Neural cell (in vitro differentiated cells): ENCODE results near the gene ABHD12. TPM values are rescaled to one million over a fixed set of nuclear protein-coding genes. Genes with fewer than 3 reads are reported as not detected.

ENCODE experiments used
- H2AFZ ChIP-seq: fragments of 200-600, 300-800 bp; sonication (generic), shearing (Covaris generic); 2 replicates; pipeline ENCODE4 v1.6.0; 2014; ENCODE audit warnings: low read depth, mild to moderate bottlenecking, antibody characterized with exemption, low read length, moderate library complexity
- H3F3A ChIP-seq: fragments of 200-600 bp; shearing (Covaris generic); 2 replicates; pipeline ENCODE4 v1.6.1; 2016; ENCODE audit warnings: mild to moderate bottlenecking, moderate library complexity, mixed read lengths, antibody characterized with exemption, low read length; ENCODE audit not compliant: insufficient read depth, poor library complexity, severe bottlenecking
- H3K27ac ChIP-seq: fragments of 200-600, 300-800 bp; sonication (generic), shearing (Covaris generic); 2 replicates; pipeline ENCODE4 v1.5.1; 2014; ENCODE audit warnings: mild to moderate bottlenecking, low read length, moderate library complexity
- H3K27me3 ChIP-seq: fragments of 300-800, 200-600 bp; sonication (generic), shearing (Covaris generic); 2 replicates; pipeline ENCODE4 v1.6.0; 2014; ENCODE audit warnings: mild to moderate bottlenecking, low read depth, low read length, moderate library complexity; ENCODE audit not compliant: insufficient read depth
- H3K36me3 ChIP-seq: fragments of 300-800, 200-600 bp; sonication (generic), shearing (Covaris generic); 2 replicates; pipeline ENCODE4 v1.5.1; 2014; ENCODE audit warnings: mild to moderate bottlenecking, antibody characterized with exemption, low read length, moderate library complexity; ENCODE audit not compliant: insufficient read depth
- H3K4me2 ChIP-seq: fragments of 300-800, 200-600 bp; sonication (generic), shearing (Covaris generic); 2 replicates; pipeline ENCODE4 v1.6.0; 2014; ENCODE audit warnings: mild to moderate bottlenecking, low read length
- H3K4me3 ChIP-seq: fragments of 300-800, 200-600 bp; sonication (generic), shearing (Covaris generic); 2 replicates; pipeline ENCODE4 v1.5.1; 2014; ENCODE audit warnings: mild to moderate bottlenecking, low read length, moderate library complexity
- H3K79me2 ChIP-seq: fragments of 200-600 bp; shearing (Covaris generic); replicated peaks from 2 replicates; pipeline ENCODE4 v1.6.0; 2014; ENCODE audit warnings: mild to moderate bottlenecking, low read length, moderate library complexity; ENCODE audit not compliant: insufficient read depth
- H3K9ac ChIP-seq: fragments of 300-800, 200-600 bp; sonication (generic), shearing (Covaris generic); 2 replicates; pipeline ENCODE4 v1.6.1; 2016; ENCODE audit warnings: mild to moderate bottlenecking, low read length, mixed read lengths
- H3K9me2 ChIP-seq: fragments of 200-600 bp; shearing (Covaris generic); 2 replicates; pipeline ENCODE4 v1.6.1; 2016; ENCODE audit warnings: mild to moderate bottlenecking, low read length, mixed read lengths; ENCODE audit not compliant: insufficient read depth
- H3K9me3 ChIP-seq: fragments of 200-600, 300-800 bp; sonication (generic), shearing (Covaris generic); 2 replicates; pipeline ENCODE4 v1.6.1; 2016; ENCODE audit warnings: mild to moderate bottlenecking, mixed run types, low read length, moderate library complexity, mixed read lengths
- H4K20me1 ChIP-seq: fragments of 200-600 bp; shearing (Covaris generic); 2 replicates; pipeline ENCODE4 v1.6.1; 2016; ENCODE audit warnings: mild to moderate bottlenecking, mixed run types; ENCODE audit not compliant: insufficient read depth
- CTCF ChIP-seq: fragments of 450-650 bp; IDR thresholded peaks from 2 replicates; pipeline ENCODE4 v1.5.1; 2014; ENCODE audit warnings: antibody characterized with exemption, mild to moderate bottlenecking, moderate library complexity; ENCODE audit not compliant: poor library complexity, severe bottlenecking
- EP300 ChIP-seq: fragments of 450-650 bp; conservative IDR thresholded peaks from 2 replicates; pipeline ENCODE4 v1.6.1; 2014; ENCODE audit warnings: antibody characterized with exemption, mild to moderate bottlenecking, moderate library complexity; ENCODE audit not compliant: poor library complexity, severe bottlenecking
- EZH2 ChIP-seq: fragments of 200-600, 300-800 bp; shearing (Covaris generic), sonication (generic); IDR thresholded peaks from 2 replicates; pipeline ENCODE4 v1.6.1; 2014; ENCODE audit warnings: antibody characterized with exemption, low read length, borderline replicate concordance, mild to moderate bottlenecking; ENCODE audit not compliant: insufficient read depth, poor library complexity, severe bottlenecking
- MXI1 ChIP-seq: fragments of 450-650 bp; conservative IDR thresholded peaks from 2 replicates; pipeline ENCODE4 v1.6.1; 2014; ENCODE audit warnings: antibody characterized with exemption, mild to moderate bottlenecking; ENCODE audit not compliant: poor library complexity, severe bottlenecking
- POLR2AphosphoS5 ChIP-seq: IDR thresholded peaks from 2 replicates; pipeline ENCODE4 v1.6.1; 2012
- RAD21 ChIP-seq: fragments of 450-650 bp; conservative IDR thresholded peaks from 2 replicates; pipeline ENCODE4 v1.6.1; 2014; ENCODE audit warnings: antibody characterized with exemption, mild to moderate bottlenecking, moderate library complexity
- REST ChIP-seq: IDR thresholded peaks from 2 replicates; pipeline ENCODE4 v1.6.1; 2012; ENCODE audit warnings: borderline replicate concordance
- SMC3 ChIP-seq: fragments of 450-650 bp; conservative IDR thresholded peaks from 2 replicates; pipeline ENCODE4 v1.6.1; 2014; ENCODE audit warnings: antibody characterized with exemption, mild to moderate bottlenecking, moderate library complexity; ENCODE audit not compliant: poor library complexity
- TAF1 ChIP-seq: IDR thresholded peaks from 2 replicates; pipeline ENCODE4 v1.6.1; 2012; ENCODE audit warnings: low read depth
- polyA plus RNA-seq: library from polyadenylated mRNA; depleted of rRNA; stranded (reverse); fragments of >200 nt; gene quantifications from 2 replicates; pipeline ENCODE4 v1.2.3, GENCODE V29; 2014

ABHD12 gene
- polyA plus RNA-seq, 1 donor from 2014 or later: 32.3 TPM

GRCh38 chr20:25437153-25437581 lies 46.5 kb upstream of the ABHD12 start:
- Histone ChIP-seq H3K4me3 (no peak overlapping the region), H3K9me3 (no peaks in the 10 kb centered on the region), H3K27ac (no peak overlapping the region), H2AFZ (no peak overlapping the region), H3K27me3 (no peaks in the 10 kb centered on the region), H3K36me3 (no peaks in the 10 kb centered on the region), H3K9ac (no peak overlapping the region), H3K4me2 (no peak overlapping the region), H3F3A (no peaks in the 10 kb centered on the region), H3K9me2 (no peaks in the 10 kb centered on the region), H4K20me1 (no peaks in the 10 kb centered on the region), H3K79me2 (no peaks in the 10 kb centered on the region)
- TF ChIP-seq TAF1 (no peak), POLR2AphosphoS5 (no peak), EP300 (no peak), EZH2 (no peak), CTCF (no peak), SMC3 (no peak), REST (no peak), MXI1 (no peak), RAD21 (no peak)

GRCh38 chr20:25424536-25424935 lies 33.9 kb upstream of the ABHD12 start:
- Histone ChIP-seq H2AFZ (no peak overlapping the region), H4K20me1 (no peaks in the 10 kb centered on the region), H3K9ac (no peak overlapping the region), H3K9me3 (no peaks in the 10 kb centered on the region), H3F3A (no peaks in the 10 kb centered on the region), H3K27me3 (no peaks in the 10 kb centered on the region), H3K27ac (no peak overlapping the region), H3K9me2 (no peaks in the 10 kb centered on the region), H3K4me2 (no peak overlapping the region), H3K79me2 (no peaks in the 10 kb centered on the region), H3K4me3 (no peak overlapping the region), H3K36me3 (no peaks in the 10 kb centered on the region)
- TF ChIP-seq RAD21 (no peak), EZH2 (no peak), REST (no peak), POLR2AphosphoS5 (no peak), SMC3 (no peak), CTCF (no peak), EP300 (no peak), TAF1 (no peak), MXI1 (no peak)
